Muscle layer of duodenum (tissue), 2 donors: ENCODE measurements around the gene SCLT1.

Experiments
- H3K27ac ChIP-seq: one replicate; pipeline ENCODE4 v1.7.0; 2013; ENCODE audit warnings: mild to moderate bottlenecking, low read length
- H3K27me3 ChIP-seq: one replicate; pipeline ENCODE4 v1.7.0; 2013; ENCODE audit warnings: low read depth, mild to moderate bottlenecking, control low read depth, low read length
- H3K36me3 ChIP-seq, 2 donors: one replicate each; pipeline ENCODE4 v1.7.0; 2013; ENCODE audit warnings: low read length in 2 of 2, control low read depth in 1 of 2, mild to moderate bottlenecking in 1 of 2; ENCODE audit not compliant: insufficient read depth in 2 of 2, control insufficient read depth in 1 of 2
- H3K4me1 ChIP-seq, 2 donors: one replicate each; pipeline ENCODE4 v1.7.0; 2013; ENCODE audit warnings: low read length in 2 of 2, mild to moderate bottlenecking in 2 of 2, control low read depth in 1 of 2, moderate library complexity in 1 of 2; ENCODE audit not compliant: insufficient read depth in 2 of 2, control insufficient read depth in 1 of 2
- H3K4me3 ChIP-seq, 2 donors: one replicate each; pipeline ENCODE4 v1.7.0; 2013; ENCODE audit warnings: low read length in 2 of 2, low read depth in 1 of 2, mild to moderate bottlenecking in 1 of 2
- H3K9me3 ChIP-seq, 2 donors: one replicate each; pipeline ENCODE4 v1.7.0; 2013; ENCODE audit warnings: low read length in 2 of 2, control low read depth in 1 of 2, mild to moderate bottlenecking in 1 of 2; ENCODE audit not compliant: control insufficient read depth in 1 of 2
- donor health status: healthy.

SCLT1 gene

DNA sequence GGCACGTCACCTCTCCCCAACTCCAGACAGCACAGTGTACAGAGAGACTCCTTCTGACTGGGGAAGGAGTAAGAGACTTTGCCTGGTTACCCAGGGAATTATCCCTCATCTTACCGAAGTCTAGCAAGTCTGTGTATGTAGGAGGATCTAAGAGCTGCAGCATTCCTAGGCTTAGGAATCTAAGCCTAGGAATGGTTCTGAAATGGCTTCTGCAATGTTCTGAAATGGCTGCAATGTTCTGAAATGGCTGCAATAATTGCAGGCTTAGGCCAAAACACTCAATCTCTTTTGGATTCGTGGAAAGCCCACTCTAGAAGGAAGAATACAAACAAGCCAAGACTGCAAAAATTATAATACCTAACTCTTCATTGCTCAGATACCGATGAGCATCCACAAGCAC is 106.4 kb downstream of the SCLT1 start:
- Histone ChIP-seq H3K4me3 (no peak overlapping the region), H3K27ac (no peak overlapping the region), H3K9me3 (no peaks in the 10 kb centered on the region), H3K27me3 (no peaks in the 10 kb centered on the region), H3K4me1 (no peaks in the 10 kb centered on the region), H3K36me3 (peaks cover 0 to 16% of the 10 kb centered on the region in 2 donors)

DNA sequence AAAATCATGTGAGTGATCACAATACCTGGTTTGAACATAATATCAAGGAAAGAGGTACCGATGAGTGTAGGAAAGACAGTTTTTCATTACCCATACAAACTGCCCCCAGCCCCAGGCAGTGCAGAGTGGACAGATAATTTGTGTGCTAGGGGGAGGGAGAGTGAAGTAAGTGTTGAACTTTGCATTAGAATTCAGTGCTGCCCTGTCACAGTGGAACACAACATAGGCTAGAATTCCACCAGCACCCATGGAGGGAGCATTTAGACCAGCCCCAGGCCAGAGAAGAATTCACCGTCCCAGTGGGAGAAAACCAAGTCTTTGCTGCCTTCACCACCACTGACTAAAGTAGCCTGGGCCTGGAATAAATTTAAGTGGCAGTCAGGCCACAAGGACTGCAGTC is 107.3 kb downstream of the SCLT1 start:
- Histone ChIP-seq H3K27ac (no peak overlapping the region), H3K9me3 (no peaks in the 10 kb centered on the region), H3K4me1 (no peaks in the 10 kb centered on the region), H3K27me3 (no peaks in the 10 kb centered on the region), H3K4me3 (no peak overlapping the region), H3K36me3 (peaks cover 0 to 16% of the 10 kb centered on the region in 2 donors)

DNA sequence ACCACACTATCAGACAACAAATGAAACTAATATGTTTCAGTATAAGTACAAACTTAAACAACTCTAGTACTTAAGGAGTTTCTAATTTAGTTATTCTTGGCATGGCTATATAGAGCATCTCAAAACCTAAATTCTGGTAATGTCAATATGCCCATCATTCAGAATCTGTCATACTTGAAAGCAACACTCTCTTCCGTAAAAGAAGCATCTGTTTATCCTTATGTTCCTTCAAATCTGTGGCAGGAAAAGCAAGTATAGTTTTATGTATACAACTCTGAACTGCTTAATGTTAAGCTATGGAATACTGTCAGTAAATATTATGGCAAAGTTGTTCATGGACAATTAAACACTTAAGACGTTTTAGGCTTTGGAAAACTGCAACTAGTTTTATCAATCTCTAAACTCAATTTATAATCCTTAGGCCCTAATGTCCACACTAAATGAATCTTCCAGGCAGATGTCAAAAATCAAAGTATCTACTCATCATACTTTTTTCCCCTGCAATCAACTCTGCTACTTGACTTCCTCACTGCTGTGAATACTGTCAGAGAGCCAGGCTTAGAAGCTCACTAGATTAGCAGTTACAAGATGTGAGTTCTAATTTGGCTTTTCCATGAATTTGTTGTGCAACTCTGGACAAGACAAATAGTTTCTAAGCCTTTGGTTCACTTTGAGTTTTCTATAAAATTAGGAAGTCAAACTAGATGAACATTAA is 109.4 kb downstream of the SCLT1 start:
- Histone ChIP-seq H3K9me3 (no peaks in the 10 kb centered on the region), H3K36me3 (peaks cover 0 to 16% of the 10 kb centered on the region in 2 donors)

DNA sequence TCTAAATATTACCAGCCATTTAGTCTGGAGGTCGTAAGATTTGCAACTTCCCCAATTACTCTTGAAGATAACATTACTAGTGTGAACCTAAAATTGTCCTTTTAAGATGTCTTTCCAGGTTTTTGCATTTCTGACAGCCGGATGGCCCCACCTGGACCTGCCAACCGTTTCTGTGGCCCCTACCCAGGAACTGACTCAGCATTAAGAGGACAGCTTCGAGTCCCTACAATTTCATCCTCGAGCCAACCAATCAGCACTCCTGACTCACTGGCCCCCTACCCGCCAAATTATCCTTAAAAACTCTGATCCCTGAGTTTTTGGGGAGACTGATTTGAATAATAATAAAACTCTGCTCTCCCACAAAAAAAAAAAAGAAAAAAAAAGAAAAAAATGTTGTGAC is 112.0 kb downstream of the SCLT1 start:
- H3K27ac ChIP-seq = no peak overlapping the region
- H3K36me3 ChIP-seq = peaks cover 0 to 8% of the 10 kb centered on the region in 2 donors
- H3K4me1 ChIP-seq = no peaks in the 10 kb centered on the region
- H3K9me3 ChIP-seq = no peaks in the 10 kb centered on the region
- no peak overlapping the region for H3K4me3 ChIP-seq
- no peaks in the 10 kb centered on the region for H3K27me3 ChIP-seq

More for the DNA sequence above, 109.4 kb downstream of the SCLT1 start:
- H3K4me1 ChIP-seq = no peaks in the 10 kb centered on the region
- no peaks in the 10 kb centered on the region for H3K27me3 ChIP-seq
- no peak overlapping the region for H3K4me3 ChIP-seq
- H3K27ac ChIP-seq = no peak overlapping the region

DNA sequence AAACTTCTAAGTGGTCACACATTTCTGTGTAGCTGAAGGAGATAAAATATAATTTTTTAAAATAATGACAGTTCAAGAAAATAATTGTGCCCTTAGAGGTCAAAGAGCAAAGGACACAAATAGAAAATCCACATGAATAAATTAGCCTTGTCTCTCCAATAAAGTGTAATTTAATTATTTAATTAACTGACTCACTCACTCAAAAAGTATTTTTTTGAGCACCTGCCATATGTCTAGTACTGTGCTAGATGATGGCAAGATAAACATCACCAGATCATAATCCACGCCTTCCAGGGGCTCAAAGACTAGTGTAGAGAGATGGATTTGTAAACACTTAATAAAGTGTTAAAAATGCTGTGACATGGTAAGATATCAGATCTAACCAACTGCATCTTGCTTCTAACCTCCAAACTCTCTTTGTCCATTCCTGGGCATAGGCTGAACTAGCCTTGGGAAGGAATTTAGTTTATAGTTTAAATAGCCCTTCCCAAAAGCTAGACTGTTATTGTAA is 112.5 kb downstream of the SCLT1 start:
- Histone ChIP-seq H3K36me3 (peaks cover 0 to 3% of the 10 kb centered on the region in 2 donors), H3K27me3 (no peaks in the 10 kb centered on the region)

DNA sequence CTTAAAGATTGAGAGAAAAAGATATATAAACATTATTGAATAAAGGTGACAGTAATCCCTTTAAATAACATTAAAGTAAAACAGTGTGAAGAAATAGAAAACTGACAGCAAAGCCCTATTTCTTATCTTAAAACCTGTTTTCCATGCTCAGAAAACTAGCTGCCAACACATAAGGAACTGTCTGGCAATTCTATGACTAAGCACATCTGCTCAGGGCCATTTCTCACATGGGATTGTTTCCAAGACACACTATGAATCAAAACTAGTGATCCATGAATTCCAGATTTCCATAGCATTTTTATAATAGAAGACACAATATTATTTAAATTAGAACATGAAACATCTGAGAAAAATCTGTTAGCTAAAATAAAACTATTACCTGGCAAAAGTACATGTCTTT is 113.4 kb downstream of the SCLT1 start:
- Histone ChIP-seq H3K4me1 (no peaks in the 10 kb centered on the region), H3K27ac (no peak overlapping the region), H3K9me3 (no peaks in the 10 kb centered on the region), H3K27me3 (no peaks in the 10 kb centered on the region), H3K36me3 (no peaks in the 10 kb centered on the region), H3K4me3 (no peak overlapping the region)

More for the DNA sequence above, 112.5 kb downstream of the SCLT1 start:
- no peak overlapping the region for H3K4me3 ChIP-seq
- H3K27ac ChIP-seq = no peak overlapping the region
- H3K9me3 ChIP-seq = no peaks in the 10 kb centered on the region
- H3K4me1 ChIP-seq = no peaks in the 10 kb centered on the region

DNA sequence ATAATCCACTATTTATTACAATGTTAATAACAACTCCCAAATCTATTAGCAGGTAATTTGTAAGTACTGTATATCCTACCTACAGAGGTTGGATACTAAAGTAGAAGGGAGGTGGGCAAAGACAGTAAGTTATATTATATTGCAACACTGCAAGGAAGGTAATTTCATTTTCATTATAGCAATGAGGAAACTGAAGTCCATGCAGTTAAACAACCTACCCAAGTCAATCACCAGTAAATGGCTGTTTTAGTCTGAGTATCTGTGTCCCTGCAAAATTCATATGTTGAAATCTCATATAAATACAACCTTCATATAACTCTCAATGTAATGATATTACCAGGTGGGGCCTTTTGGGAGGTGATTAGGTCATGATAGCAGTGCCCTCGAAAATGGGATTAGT is 114.4 kb downstream of the SCLT1 start:
- no peak overlapping the region for H3K27ac ChIP-seq
- H3K4me1 ChIP-seq = peaks cover 0 to 4% of the 10 kb centered on the region in 2 donors
- H3K27me3 ChIP-seq = no peaks in the 10 kb centered on the region
- H3K4me3 ChIP-seq = no peak overlapping the region
- H3K9me3 ChIP-seq = no peaks in the 10 kb centered on the region
- H3K36me3 ChIP-seq = no peaks in the 10 kb centered on the region

DNA sequence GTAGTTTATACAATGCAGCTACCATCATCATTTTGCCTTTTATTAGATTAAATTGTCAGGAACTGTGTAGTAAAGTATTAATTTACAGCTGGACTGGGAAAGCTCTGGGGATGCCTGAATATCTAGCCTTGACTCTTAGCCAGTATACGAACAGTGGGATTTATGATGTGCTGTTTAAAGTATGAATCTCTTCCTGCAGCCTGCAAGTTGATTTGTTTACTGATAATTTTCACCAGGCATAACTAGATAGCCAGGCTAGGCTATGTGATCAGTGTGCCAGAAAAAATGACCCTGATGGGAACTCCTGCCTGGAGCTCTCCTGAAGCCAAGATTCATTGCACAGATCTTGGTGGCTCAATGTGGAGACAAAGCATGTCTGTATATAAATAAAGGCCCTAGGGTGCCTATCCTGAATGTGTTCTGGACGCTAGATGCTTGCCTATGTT is 119.2 kb downstream of the SCLT1 start:
- no peaks in the 10 kb centered on the region for H3K27me3 ChIP-seq
- no peaks in the 10 kb centered on the region for H3K36me3 ChIP-seq
- H3K27ac ChIP-seq = no peak overlapping the region
- H3K4me3 ChIP-seq = no peak overlapping the region
- H3K9me3 ChIP-seq = no peaks in the 10 kb centered on the region
- peaks cover 0 to 4% of the 10 kb centered on the region in 2 donors for H3K4me1 ChIP-seq

DNA sequence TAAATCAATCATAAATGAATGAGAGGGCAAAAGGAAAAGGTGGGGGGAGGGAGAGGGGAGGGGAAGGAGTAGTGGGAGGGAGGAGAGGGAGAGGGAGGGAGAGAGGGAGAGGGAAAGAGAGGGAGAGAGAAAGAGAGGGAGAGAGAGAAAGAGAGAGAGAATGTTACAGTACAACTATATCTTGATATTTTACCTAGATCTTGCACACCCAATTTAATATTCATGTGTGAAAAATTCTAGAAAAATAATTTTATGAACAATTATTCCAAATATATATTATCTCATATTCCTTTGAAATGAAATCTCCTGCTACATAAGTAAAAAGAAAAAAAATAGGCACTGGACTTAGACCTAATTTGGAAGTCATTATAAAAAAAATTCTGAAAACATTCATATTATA is 120.0 kb downstream of the SCLT1 start:
- Histone ChIP-seq H3K27me3 (no peaks in the 10 kb centered on the region), H3K9me3 (no peaks in the 10 kb centered on the region), H3K27ac (no peak overlapping the region), H3K4me3 (no peak overlapping the region), H3K4me1 (peaks cover 0 to 4% of the 10 kb centered on the region in 2 donors), H3K36me3 (no peaks in the 10 kb centered on the region)

DNA sequence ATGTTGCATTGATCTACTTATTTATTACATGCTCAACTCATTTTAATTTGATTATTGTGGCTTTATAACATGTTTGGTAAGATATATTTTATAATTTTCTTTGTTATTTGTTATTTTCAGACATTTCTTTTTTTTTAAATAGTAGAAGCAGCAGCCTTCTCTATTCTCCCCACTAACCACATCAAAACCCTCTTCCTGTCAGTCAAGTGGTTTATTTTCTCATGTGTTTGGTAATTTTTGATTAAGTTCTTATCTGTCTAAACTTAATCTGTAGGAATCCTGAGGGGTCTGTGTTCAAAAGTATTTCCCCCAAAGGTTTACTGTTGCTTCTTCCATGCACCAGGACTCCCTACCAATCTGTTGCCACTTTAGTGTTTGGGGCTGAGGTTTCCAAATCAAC is 131.9 kb downstream of the SCLT1 start:
- Histone ChIP-seq H3K27me3 (no peaks in the 10 kb centered on the region), H3K4me3 (no peak overlapping the region), H3K9me3 (no peaks in the 10 kb centered on the region), H3K4me1 (no peaks in the 10 kb centered on the region), H3K27ac (no peak overlapping the region), H3K36me3 (no peaks in the 10 kb centered on the region)

DNA sequence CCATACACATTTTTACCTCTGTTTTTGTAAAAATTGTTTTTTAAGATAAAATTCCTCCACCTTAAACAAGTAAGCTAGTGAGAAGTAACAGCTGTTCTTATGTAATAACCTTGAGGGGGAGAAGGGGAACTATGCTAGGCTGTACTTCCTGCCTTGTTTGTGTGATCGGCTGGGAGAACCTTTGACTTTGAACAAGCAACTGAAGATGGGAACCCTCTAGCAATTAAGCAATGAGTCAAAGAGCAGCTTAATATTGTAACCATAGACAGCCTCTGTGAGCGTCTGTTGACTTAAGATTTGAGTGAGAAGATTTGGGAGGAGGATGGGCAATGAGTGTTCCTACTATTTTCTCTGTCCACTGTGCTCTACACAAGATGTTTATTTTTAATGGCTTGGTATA is 135.1 kb downstream of the SCLT1 start:
- H3K27ac ChIP-seq = no peak overlapping the region
- H3K9me3 ChIP-seq = no peaks in the 10 kb centered on the region
- no peaks in the 10 kb centered on the region for H3K4me1 ChIP-seq
- no peaks in the 10 kb centered on the region for H3K27me3 ChIP-seq
- H3K36me3 ChIP-seq = no peaks in the 10 kb centered on the region
- no peak overlapping the region for H3K4me3 ChIP-seq

DNA sequence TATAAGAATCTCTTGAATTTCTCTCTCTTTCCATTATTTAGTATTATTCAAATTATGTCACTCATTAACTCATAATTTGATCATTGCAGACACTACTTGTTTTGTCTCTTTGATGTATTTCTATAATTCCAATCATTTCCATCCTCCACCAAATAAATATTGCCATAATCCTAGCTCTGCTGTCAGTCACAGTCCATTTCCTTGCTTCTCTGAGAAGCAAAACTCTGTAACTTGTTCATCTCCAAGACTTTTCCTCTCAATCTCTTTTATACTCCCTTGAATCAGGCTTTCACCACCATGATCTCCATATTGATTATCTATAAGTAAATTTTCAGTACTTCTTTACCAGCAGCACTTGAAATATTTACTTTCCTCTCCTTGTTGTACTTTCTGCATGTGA is 135.9 kb downstream of the SCLT1 start:
- Histone ChIP-seq H3K4me1 (no peaks in the 10 kb centered on the region), H3K27me3 (no peaks in the 10 kb centered on the region), H3K9me3 (no peaks in the 10 kb centered on the region), H3K27ac (no peak overlapping the region), H3K4me3 (no peak overlapping the region), H3K36me3 (peaks cover 0 to 3% of the 10 kb centered on the region in 2 donors)
